SHP77 (cell line): Measurements from ENCODE around the gene NUP210L.
"Not testable (repeated sequence)": the region's sequence is repeated elsewhere in the genome, so short reads cannot be mapped to it uniquely, and the experiment has no call there.

ENCODE experiments used
- DNase-seq, 2 experiments: peaks; one replicate each; lab custom pipeline; 2025; lab: John Stamatoyannopoulos, UW

The NUP210L gene

DNA sequence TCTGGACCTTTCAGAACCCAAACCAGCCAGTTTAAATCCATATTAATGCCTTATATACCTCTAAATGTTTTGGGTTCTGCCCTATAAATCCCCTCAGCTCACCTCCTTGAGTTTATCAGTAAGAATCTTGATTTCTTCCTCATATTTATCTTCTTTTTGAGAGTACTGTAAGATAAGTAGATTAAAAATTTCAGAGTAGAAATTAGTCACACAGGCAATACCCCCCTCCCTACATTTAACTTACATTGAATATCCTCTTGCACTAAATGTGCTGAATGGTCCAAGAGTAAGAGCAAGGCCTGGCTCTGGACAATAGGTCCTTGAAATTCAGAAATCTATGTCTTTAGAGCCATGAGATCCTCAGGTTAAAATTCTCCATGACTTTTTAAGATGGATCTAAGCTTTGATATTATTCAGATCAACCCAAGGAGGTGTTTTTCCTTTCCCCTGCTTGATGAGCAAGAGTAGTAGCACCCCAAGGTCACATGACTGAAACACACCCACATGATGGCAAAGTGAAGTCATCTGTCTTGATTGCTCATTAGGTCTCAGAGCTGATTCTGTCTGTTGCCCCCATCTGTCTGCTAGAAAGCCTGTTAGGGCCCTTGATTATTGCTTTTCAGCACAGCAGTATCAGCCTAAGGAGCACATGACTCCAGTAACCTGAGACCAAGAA is 15.8 kb upstream of the NUP210L start:
- DNase-seq: no peak

DNA sequence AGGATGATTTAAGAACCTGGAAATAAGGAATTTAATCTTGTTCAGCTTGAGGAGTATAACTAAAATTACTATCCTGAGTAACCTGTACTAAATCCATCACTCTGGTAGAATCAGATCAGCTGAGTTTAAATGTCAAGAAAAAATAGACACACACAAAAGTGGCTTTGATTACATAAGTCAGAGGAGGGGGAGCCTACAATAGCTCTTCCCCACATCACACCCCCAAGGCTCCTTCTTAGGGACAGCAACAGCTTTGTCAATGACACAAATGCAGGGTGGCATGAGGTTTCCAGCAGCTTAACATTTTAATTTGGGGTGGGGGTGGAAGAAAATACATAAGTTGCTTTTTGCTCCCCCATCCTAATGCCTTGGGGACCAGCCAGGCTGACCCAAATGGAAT is 12.6 kb upstream of the NUP210L start:
- DNase-seq: no peak

DNA sequence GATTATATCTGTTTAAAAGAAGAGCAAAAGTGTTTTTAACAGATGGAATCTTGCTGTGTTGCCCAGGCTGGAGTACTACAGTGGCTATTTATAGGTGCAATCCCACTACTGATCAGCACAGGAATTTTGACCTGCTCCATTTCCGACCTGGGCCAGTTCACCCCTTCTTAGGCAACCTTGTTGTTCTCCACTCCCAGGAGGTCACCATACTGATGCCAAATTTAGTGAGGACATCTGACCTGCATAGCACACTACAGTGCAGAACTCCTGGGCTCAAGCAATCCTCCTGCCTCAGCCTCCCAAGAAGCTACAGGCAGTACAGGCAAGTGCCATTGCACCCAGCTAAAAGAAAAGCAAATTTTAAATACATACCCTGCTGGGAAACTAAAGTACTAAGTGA is 11.3 kb upstream of the NUP210L start:
- DNase-seq: no peak

DNA sequence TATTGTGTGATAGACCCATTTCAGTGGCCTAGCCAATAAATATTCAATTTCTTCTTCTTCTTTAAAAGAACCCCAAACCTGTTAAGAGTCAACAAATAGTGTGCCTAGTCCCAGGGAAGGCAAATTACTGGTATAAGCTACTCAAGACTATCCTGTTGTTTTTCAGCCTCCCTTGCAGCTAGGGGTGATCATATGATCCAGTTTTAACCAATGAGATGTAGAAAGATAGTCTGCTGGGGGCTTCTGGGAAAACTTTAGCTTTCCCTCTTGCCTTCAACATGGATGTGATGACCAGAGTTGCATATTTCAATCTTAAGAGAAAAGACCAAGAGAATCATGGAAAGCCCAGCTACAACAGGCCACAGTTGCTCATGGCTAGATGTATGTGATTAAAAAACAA is 4.7 kb upstream of the NUP210L start:
- DNase-seq: no peak

DNA sequence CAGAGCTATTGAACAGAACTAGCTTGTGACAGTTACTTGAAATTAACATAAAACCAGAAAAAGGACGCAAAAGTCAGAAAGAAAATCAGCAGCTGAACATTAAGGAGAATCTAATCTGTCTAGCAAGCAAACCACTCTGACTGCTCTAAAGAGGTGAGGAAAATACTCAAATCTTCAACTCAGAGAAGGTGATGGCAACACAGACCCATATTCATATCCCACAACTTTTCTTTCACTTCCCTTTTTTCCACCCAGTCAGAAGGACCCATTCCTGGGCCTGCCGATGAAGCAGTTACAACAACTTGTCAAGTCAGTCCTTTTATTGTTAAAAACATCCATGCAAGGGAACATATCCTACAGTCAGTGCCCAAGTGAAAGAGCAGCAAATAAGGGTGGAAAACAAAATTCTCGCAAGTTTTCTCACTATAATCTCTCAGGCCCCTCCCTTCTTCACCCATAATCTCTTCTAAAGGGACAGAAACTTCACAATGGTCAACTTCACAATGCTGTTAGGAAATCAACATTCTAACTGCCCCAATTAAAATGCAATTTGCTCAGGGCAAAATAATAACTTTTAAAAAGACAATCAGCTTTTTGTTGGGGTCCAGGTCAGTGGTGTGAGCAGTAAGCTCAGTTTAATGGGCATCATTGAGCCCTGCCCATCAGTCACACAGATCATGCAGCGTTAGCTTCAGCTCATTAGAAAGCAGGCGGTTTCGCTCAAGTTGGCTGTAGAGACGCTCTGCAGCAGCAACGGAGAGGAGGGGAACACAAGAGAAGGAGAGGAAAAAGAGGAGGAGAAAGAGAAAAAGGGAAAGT is 3.6 kb upstream of the NUP210L start:
- DNase-seq: no peak

DNA sequence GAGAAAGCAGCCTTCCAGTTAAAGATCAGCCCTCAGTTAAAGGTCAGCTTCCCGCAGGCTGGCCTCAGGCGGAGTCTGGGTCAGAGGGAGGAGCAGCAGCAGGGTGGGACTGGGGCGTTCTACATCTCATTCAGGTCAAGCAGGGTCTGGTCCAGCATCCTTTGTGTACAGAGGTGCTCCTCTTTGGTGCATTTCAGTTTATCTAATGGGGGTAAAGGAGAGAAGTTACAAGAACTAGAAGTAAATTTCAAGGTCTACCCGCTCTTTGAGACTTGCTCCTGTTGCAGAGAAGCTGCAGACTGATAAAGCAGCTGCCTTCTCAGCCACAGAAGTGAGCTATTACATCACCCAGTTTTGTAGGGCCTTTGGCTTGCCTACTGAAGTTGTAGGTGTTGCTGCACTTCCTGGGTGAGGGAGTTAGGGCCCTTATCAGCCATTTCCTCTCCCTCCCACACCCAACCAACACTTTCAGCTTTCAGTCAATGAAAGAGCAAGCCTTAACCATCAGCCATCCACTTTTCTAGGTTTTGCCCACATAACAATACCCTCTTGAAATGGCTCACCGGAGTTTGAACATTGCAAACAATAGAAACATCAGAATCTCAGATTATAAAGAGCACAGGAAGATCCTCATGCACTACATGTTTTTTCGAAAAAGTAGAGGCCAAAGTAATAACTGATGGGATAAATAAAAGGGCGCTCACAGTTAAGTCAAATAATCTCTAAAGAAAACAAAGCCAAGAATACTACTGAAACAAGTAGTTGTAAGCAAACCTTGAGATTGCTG is 2.8 kb upstream of the NUP210L start:
- DNase-seq: no peak

DNA sequence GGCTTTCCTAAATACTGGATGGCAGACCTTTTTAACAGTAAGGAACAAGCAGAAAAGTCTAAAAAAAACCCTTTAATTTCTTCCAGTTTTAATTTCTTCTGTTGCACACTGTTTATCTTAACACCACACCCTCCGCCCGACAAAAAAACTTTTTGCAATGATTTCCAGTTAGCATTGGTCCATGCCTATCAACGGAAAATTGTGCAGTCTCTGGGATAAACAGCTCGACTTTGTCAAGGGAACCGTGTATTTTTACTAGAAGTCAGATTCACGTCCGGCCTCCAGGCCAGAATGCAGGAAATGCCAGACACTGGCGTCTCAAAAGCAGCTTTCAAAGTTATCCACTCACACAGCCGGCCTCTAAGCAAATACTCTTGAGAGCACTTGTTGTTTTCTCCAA is 378 bp upstream of the NUP210L start:
- no peak for DNase-seq

DNA sequence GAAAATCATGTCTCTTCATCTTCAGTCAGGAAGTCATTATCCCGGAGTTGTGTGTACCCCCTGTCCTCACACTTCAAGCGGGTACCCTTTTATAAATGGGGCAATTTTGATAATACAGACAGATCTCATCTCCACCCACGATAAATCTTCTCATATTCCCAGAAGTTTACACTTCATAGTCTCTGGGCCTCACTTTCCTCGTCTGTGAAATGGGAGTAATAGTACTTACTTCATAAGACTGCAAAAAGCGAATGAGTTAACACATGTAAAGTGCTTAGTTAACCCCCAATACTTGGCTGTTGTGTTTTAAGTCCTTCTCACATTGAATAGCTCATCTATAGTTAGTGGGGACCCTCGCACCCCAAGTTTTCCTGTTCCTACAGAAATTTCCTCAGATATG is 820 bp downstream of the NUP210L start:
- DNase-seq: no peak

DNA sequence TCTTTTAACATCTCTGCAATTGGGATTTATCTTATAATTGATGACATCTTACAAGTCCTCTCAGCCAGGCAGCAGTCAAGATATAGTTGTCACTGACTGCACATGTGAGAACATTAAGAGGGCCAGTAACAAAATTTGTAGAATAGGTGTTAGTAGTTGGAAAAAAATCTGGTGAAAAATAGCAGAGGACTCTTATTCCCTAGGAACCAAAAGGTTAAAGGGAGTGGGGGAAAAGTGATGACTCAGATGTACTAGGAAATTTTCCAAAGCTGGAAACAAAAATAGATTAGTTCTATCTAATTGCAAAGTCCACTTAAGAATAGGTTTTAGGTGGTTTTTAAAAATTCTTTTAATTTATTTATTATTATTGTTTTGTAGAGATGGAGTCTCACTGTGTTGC is 3.6 kb downstream of the NUP210L start:
- no peak for DNase-seq

DNA sequence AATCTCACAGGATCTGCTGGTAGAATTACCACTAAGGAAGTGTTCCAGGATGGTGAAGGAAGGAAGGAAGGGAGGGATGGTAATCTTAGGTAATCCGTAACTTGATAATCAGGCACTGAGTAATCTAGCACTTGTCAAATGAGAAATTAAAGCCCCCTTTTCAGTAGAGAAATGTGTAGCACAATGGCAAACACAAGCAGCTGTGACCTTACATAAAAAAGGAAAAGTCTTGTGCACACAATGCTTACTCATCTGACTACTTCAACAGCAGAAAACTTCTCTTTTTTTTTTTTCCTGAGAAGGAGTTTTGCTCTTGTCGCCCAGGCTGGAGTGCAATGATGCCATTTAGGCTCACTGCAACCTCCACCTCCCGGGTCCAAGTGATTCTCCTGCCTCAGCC is 6.1 kb downstream of the NUP210L start:
- DNase-seq: no peak

DNA sequence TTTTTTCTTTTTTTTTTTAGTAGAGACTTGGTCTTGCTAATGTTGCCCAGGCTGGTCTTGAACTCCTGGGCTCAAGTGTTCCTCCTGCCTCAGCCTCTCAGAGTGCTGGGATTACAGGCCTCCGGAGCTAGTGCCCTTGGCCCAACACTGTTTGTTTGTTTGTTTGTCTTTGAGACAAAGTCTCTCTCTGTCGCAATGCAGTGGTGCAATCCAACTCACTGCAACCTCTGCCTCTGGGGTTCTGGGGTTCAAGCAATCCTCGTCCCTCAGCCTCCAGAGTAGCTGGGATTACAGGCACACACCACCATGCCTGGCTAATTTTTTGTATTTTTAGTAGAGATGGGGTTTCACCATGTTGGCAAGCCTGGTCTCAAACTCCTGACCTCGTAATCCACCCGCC is 7.4 kb downstream of the NUP210L start:
- DNase-seq: not testable (repeated sequence)

DNA sequence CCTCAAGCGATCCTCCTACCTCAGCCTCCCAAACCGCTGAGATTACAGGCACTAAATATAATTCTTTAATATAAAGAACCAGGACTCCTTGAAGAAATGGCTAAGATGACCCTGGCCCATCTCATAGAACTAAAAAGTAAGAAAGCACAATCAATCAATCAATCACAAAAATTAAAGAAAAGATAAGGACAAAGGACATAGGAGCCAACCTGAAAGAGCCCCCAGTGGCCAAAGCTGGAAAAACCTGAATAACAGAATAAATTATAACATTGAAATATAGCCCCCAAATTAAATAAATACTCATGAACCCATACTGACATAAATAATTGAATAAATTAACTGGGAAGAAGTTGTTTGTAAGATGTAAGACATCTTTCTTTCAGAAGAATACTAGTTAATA is 8.9 kb downstream of the NUP210L start:
- no peak for DNase-seq

DNA sequence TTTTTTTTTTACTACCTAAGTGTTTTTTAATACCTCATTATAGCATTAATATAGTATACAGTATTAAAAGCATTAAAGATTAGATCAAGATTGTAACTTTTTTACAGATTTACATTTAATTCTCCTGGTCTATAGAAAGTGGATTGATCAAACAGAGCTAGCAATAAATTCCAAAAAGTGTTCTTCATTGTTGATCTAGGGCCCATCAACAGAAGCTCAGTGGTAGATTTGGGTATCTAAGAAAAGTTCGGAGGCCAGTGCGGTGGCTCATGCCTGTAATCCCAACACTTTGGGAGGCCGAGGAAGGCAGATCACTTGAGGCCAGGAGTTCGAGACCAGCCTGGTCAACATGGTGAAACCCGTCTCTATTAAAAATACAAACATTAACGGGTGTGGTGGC is 12.5 kb downstream of the NUP210L start:
- no peak for DNase-seq

DNA sequence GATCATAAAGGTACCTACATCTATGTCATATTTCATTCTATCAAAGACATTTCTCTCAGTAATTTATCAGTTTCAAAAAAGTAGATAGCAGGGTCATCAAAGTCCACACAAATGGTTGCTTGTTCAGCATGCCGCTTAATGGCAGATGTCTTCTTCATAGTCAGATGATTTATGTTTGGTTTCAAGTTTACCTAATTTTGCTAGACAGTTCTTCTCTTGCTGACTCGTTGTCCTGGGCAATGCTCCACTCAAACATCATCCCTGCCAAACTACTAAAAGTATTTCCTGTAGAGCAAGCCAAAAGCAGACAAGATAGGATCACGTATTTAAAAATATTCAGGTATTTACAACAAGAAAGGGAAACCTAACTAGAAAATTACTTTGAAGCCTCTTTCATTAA is 13.6 kb downstream of the NUP210L start:
- DNase-seq: no peak

DNA sequence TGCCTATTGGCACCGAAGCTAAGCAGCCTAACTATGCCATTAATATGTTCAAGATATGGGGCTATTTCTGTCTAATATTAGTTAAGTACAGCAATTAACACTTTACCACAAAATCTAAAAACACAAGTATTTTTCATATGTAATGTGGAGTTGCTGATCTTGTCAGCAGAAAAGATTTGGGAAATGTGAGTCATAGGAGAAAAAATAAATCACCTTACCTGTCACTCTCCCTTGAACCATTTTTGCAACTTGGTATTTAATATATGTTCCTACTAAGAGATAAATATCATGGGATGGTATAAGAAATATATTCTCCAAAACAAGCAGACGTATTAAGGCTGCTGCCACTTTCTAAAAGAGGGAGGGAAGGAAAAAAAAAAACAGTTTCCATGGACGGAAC is 17.0 kb downstream of the NUP210L start:
- DNase-seq: no peak

DNA sequence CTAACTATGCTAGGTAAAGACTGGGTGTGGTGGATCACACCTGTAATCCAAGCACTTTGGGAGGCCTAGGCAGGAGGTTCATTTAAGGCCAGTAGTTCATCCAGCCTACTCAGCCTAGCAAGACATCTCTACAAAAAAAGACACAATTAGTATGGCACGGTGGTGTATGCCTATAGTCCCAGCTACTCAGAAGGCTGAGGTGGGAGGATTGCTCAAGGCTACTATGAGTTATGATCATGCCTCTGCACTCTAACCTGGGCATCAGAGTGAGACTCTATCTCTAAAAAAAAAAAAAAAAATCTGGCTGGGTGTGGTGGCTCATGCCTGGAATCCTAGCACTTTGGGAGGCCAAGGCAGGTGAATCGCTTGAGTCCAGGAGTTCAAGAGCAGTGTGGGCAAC is 21.6 kb downstream of the NUP210L start:
- DNase-seq: no peak

DNA sequence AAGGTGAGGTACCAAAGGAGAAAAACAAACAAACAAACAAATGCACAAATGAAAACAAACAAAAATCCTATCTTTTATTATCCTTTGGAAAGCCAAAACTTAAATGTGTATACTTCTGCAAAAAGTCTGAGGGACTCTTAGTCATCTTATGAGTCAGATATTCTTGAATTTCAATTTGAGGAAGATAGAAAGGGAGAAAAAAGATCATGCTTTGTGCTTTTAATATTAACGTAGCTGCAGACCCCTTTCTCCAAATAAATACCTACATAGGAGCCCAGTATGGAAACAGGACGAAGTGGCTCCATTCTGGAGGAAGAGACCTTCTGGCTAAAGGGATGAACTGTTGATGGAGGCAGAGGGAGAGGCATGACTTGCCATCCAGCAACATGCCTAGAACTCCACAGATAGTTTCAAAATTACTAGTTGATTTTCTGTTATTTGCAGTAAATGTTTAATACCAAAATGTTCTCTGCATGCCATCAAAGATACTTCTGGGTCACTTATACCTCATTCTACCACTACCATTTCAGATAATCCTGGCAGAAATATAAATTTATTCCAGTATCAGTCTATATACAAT is 25.4 kb downstream of the NUP210L start:
- DNase-seq: no peak

DNA sequence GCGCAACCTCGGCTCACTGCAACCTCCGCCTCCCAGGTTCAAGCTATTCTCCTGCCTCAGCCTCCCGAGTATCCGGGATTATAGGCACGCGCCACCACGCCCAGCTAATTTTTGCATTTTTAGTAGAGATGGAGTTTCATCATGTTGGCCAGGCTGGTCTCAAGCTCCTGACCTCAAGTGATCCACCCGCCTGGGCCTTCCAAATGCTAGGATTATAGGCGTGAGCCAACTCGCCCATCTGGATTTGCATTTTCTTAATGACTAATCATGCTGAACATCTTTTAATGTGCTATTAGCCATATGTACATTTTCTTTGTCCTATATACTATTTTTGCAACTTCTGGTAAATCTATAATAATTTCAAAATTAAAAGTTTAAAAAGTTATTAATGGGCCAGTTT is 31.7 kb downstream of the NUP210L start:
- not testable (repeated sequence) for DNase-seq

DNA sequence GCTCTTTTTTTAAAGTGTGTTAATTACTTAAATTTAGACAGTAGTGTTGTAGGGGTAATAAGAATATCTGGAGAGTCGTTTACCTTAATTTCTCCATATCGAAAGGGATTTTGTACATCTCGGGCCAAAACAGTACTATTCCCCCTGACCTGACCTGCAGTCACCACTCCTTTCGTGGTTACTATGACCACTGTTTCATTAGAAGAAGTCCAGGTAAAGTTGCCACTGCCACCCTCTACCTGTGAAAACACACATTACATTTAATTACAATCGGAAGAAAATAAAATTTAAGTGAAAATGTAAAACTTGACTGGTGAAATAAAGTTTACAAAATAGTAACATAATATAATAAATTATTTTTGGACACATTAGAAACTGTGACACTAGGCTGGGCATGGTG is 37.2 kb downstream of the NUP210L start:
- DNase-seq: no peak

DNA sequence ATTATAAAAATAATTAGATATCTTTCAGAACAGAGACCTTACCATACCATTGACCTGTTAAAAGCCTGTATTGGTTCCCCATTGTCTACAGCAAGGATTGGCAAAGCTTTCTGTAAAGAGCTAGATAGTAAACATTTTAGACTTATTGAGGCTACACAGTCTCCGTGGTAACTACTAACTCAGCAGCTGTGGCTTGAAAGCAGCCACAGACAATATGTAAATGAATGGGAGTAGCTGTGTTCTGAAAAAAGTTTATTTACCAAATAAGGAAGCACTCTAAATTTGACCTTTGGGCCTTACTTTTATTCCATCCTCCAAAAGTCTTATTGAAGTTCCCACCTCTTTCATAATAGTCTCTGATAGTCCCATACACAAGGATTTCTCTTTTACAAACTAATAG is 39.7 kb downstream of the NUP210L start:
- no peak for DNase-seq

DNA sequence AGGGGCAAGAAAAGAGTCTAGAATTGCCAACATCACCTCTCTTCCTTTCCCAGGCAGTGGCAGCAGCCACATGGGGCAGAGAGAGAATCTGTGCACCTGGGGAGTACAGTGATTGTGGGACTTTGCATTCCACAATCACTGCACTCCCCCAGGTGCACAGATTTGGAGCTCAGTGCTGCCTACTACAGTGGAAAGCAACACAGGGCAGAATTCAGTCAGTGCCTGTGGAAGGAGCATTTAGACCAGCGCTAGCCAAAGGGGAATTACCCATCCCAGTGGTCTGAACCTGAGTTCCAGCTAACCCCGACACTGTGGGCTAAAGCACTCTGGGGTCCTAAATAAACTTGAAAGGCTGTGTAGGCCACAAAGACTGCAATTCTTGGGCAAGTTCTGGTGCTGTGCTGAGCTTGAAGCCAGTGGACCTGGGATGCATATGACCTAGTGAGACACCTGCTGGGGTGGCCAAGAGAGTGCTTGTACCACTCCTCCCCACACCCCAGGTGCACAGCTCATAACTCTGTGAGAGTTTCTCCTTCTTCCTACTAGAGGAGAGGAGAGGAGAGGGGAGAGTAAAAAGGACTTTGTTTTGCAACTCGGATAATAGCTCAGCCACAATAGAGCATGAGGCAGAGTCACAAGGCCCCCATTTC is 50.3 kb downstream of the NUP210L start:
- DNase-seq: no peak

DNA sequence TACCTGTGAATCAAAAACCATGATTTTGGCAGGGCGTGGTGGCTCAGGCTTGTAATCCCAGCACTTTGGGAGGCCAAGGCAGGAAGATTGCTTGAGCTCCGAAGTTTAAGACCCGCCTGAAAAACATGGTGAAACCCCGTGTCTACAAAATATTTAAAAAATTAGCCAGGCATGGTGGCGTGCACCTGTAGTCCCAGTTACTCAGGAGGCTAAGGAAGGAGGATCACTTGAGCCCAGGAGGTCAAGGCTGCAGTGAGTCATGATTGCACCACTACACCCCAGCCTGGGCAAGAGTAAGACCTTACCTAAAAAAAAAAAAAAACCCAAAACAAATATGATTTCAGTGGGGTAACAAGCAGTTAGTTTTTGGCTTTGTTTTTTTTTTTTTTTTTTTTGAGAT is 54.7 kb downstream of the NUP210L start:
- DNase-seq: not testable (repeated sequence)
